ENCODE measurements around the gene MRPS11. TPM values are rescaled to one million over a fixed set of nuclear protein-coding genes. Genes with fewer than 3 reads are reported as not detected.
"Not testable (repeated sequence)": the region's sequence is repeated elsewhere in the genome, so short reads cannot be mapped to it uniquely, and the experiment has no call there.

Gene MRPS11
- total and polyA plus RNA-seq, 2 donors, result 19.8 to 38.7 TPM

DNA sequence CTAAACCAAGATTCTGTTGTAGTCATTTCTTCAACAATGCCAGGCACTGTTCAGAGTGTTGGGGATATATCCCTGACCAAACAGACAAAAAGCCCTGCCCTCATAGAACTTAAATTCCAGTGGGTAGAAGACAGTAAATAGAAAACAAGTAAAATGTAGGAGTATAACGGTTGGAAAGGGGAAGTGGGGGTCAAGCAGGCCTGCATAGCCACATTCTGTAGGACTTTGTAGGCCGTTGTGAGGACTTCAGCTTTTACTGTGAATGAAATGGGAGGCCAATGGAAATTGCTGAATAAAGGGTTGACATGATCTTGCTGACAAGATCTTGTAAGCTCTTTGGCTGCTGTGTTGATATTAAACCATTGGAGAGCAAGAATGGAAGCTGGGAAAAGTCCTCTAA is 1.8 kb downstream of the MRPS11 start:
- no peak overlapping the region for H3K27ac ChIP-seq (ENCODE audit: low read depth)
- H3K4me3 ChIP-seq (ENCODE audit: low read depth, low read length), result no peak overlapping the region
- DNase-seq (ENCODE audit: extremely low spot score), result no peak
- WGBS, result 89% methylated on average over 2 of the region's 2 CpGs
- H3K4me1 ChIP-seq (ENCODE audit: insufficient read depth), result no peaks in the 10 kb centered on the region
- H3K36me3 ChIP-seq (ENCODE audit: insufficient read depth), result peaks cover 4% of the 10 kb centered on the region

DNA sequence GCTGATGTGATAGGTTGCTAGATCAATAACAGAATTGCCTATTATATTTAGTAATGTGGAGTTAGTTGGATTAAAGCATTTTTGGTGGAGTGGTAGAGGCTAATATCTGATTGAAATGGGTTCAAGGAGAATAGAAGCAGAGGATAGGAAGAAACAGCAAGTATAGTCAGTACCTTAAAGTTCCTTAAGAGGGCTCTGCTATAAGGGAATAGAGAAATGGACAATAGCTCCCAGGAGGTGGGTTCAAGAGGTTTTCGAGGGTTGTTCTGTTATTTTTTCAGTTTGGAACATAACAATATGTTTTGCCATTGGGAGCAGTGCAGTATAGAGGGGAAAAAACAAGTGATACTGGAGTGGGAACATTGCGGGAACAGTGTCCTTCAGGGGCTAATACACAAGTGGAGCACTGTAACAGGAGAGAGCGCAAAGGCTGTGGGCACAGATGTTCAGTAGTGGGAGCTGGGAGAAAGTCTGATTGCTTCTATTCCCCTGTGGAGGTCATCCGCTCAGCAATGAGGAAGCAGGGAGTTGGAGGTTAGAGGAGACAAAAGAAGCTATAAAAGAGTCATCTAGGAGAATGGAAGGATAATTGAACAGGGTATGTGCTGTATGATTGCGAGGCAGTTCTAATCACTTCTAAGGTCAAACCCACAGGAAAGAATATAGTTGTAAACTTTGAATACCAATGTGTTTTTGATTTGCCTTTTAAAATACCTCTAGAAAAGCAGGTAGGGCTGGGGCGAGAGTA is 3.3 kb downstream of the MRPS11 start:
- DNase-seq (ENCODE audit: extremely low spot score), result no peak
- peaks cover 2% of the 10 kb centered on the region for H3K36me3 ChIP-seq (ENCODE audit: insufficient read depth)
- H3K4me1 ChIP-seq (ENCODE audit: insufficient read depth), result no peaks in the 10 kb centered on the region
- no peak overlapping the region for H3K4me3 ChIP-seq (ENCODE audit: low read depth, low read length)
- no peak overlapping the region for H3K27ac ChIP-seq (ENCODE audit: low read depth)
- 92% methylated on average over 6 of the region's 6 CpGs for WGBS

DNA sequence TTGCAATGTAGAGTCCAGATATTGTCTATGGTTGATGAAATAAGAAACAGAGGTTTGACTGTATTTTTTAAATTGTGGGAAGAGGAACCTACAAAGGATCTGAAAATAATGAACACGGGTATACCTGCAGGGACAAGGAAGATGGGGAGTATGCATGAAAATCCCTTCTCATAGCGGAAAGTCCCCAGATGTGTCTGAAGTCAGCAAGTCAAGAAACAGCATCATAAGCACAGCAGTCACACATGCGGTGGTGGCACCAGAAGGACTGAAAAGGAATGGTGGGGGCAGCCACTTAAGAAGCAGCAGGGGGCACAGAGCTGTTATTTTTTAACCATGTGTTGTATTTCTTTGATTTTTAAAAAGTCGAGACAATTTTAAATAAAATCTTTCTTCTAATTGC is 4.7 kb downstream of the MRPS11 start:
- Histone ChIP-seq H3K4me1 (ENCODE audit: insufficient read depth) (no peaks in the 10 kb centered on the region), H3K27ac (ENCODE audit: low read depth) (no peak overlapping the region), H3K36me3 (ENCODE audit: insufficient read depth) (peaks cover 4% of the 10 kb centered on the region), H3K4me3 (ENCODE audit: low read depth, low read length) (no peak overlapping the region)
- 94% methylated on average over 4 of the region's 4 CpGs for WGBS
- DNase-seq (ENCODE audit: extremely low spot score), result no peak

DNA sequence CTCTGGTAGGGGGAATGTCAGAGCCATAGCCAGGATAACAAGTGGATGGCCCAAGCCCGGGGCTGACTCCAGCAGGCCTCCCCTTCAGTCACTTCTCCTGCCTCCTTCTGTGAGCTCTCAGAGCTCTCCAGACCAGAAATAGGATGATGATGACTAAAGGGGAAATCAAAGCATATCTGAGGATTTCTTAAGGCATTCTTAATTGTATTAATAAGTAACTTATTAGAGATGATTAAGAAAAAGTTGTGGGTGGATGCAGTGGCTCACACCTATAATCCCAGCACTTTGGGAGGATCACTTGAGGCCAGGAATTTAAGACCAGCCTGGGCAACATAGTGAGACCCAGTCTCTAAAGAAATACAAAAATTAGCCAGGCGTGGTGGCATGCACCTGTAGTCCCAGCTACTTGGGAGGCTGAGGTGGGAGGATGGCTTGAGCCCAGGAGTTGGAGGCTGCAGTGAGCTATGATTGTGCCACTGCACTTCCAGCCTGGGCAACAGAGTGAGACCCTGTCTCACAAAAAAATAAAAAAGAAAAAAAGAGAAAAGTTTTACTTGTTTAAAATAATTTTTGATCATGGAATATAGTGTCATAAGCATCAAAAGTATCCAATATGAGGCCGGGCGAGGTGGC is 6.3 kb downstream of the MRPS11 start:
- 97% methylated on average over 4 of the region's 4 CpGs for WGBS
- H3K27ac ChIP-seq (ENCODE audit: low read depth); DNase-seq (ENCODE audit: extremely low spot score); H3K36me3 ChIP-seq (ENCODE audit: insufficient read depth); H3K4me1 ChIP-seq (ENCODE audit: insufficient read depth); H3K4me3 ChIP-seq (ENCODE audit: low read depth, low read length): not testable (repeated sequence)

DNA sequence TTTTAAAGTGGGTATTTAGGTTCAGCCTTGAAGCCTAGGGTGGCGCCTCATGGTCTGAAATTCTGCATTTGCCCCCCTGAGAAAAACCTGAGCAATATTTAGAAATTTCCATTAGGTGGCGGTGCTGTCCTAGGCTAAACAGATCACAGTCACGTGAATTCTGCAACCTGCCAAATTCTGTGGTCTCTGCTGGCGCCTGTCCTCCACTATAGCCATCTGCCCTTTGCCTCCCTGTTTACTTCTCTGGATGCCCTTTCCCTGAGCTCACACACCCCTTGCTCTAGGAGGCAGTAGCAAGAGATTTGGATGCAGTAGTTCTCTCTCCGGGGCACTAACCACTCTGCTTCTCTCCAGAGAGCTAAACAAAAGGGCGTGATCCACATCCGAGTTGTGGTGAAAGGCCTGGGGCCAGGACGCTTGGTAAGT is 9.1 kb downstream of the MRPS11 start:
- Histone ChIP-seq H3K27ac (ENCODE audit: low read depth) (no peak overlapping the region), H3K4me1 (ENCODE audit: insufficient read depth) (no peaks in the 10 kb centered on the region), H3K4me3 (ENCODE audit: low read depth, low read length) (no peak overlapping the region), H3K36me3 (ENCODE audit: insufficient read depth) (peaks cover 4% of the 10 kb centered on the region)
- WGBS, result 30% methylated on average over 8 of the region's 8 CpGs
- DNase-seq (ENCODE audit: extremely low spot score), result no peak

DNA sequence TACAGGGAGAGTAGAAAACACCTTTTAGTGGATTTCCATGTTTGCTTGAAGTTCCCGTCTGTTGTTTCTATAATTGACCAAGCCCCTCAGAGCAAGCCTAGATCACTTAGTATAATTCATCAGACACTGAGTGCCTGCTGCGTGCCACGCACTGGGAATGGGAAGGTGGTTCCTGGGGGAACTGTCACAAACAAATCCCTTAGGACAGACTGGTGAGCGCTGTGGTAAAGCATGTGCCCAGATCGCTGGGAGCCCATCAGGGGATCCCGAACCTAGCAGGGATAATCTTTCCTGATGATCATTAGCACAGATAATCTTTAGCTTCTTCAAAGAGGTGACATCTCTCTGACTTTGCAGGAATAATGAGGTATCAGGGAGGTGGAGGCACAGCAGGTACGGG is 9.6 kb downstream of the MRPS11 start:
- no peak overlapping the region for H3K27ac ChIP-seq (ENCODE audit: low read depth)
- WGBS, result 87% methylated on average over 7 of the region's 7 CpGs
- DNase-seq (ENCODE audit: extremely low spot score), result no peak
- no peak overlapping the region for H3K4me3 ChIP-seq (ENCODE audit: low read depth, low read length)
- peaks cover 2% of the 10 kb centered on the region for H3K36me3 ChIP-seq (ENCODE audit: insufficient read depth)
- H3K4me1 ChIP-seq (ENCODE audit: insufficient read depth), result no peaks in the 10 kb centered on the region

DNA sequence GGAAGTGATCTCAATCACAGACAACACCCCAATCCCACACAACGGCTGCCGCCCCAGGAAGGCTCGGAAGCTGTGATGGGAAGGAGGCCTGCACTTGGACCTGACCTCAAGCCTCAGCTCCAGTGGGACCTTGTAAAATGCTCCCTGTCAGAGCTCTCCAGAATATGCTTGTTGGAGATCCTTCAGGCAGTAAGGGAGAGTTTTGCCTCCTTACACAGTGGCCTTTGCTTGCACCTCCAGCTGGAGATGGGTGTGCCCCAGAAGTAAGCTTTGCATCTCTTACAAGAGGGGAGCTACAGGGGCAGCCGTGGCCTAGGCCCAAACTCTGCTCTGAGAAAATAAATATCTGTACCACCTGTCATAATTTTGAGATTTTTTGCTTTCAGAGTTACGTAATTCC is 10.4 kb downstream of the MRPS11 start:
- 84% methylated on average over 5 of the region's 5 CpGs for WGBS
- Histone ChIP-seq H3K36me3 (ENCODE audit: insufficient read depth) (peaks cover 2% of the 10 kb centered on the region), H3K4me3 (ENCODE audit: low read depth, low read length) (no peak overlapping the region), H3K4me1 (ENCODE audit: insufficient read depth) (no peaks in the 10 kb centered on the region), H3K27ac (ENCODE audit: low read depth) (no peak overlapping the region)
- DNase-seq (ENCODE audit: extremely low spot score), result no peak

DNA sequence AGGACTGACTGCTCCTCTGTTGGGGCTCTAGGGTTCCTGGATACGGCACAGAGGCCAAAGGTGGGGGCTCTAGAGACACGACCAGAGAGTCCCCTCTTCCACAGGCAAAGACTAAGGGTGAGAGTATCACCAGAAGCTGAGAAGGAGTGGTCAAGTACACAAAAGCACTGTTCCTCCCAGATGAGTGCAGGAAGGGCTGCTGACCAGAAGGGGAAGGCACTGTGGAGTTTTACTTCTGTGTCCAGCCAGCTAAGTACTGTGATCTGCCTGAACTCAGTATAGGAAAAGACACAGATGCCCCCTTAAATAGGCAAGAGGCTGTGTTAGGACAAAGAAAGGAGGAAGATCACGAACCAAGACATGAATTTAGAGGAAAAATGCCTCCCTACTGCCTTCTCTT is 11.7 kb downstream of the MRPS11 start:
- H3K4me1 ChIP-seq (ENCODE audit: insufficient read depth), result no peaks in the 10 kb centered on the region
- peaks cover 2% of the 10 kb centered on the region for H3K36me3 ChIP-seq (ENCODE audit: insufficient read depth)
- WGBS, result 53% methylated on average over 3 of the region's 3 CpGs
- no peak for DNase-seq (ENCODE audit: extremely low spot score)
- no peak overlapping the region for H3K4me3 ChIP-seq (ENCODE audit: low read depth, low read length)
- H3K27ac ChIP-seq (ENCODE audit: low read depth), result no peak overlapping the region

DNA sequence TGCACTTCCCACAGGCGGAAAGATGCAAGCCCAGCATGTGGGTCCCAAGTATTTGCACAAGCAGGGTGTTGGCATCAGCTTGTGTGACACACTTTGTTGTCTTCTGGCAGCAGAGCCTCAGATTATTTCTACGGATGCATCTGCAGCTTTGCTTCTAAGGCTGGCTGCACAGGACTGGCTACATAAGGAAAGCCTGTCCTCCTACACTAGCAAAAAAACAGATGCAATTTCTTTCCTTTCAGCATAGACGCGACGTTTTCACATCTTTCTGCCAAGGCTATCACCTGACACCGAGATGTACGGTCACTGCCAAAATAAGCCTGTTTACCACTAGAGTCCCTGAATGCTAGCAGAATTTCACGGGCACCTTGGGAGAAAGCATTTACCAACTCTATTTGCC is 13.5 kb downstream of the MRPS11 start:
- WGBS, result 72% methylated on average over 8 of the region's 8 CpGs

DNA sequence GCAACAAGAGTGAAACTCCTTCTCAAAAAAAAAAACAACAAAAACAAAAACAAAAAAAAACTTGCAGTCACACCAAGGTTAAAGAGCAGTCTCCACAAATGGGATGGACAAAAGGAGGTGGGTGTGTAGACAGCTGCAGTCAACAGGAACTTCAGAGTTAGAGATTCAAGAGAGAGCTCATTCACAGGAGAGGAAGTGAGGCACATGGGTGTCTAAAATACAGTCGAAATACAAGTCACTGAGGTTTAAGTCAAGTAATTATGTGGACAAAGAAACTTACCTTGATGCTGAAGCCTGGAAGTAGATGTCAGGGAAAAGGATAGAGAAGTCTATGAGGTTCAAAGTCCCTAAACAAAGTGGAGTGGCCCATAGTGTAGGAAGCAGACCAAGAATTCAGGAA is 14.8 kb downstream of the MRPS11 start:
- 71% methylated on average over 1 of the region's 1 CpG for WGBS

More for the DNA sequence above, 13.5 kb downstream of the MRPS11 start:
- no peak for DNase-seq (ENCODE audit: extremely low spot score)
- Histone ChIP-seq H3K36me3 (ENCODE audit: insufficient read depth) (peaks cover 2% of the 10 kb centered on the region), H3K4me3 (ENCODE audit: low read depth, low read length) (no peak overlapping the region), H3K27ac (ENCODE audit: low read depth) (no peak overlapping the region), H3K4me1 (ENCODE audit: insufficient read depth) (peaks cover 1% of the 10 kb centered on the region)

DNA sequence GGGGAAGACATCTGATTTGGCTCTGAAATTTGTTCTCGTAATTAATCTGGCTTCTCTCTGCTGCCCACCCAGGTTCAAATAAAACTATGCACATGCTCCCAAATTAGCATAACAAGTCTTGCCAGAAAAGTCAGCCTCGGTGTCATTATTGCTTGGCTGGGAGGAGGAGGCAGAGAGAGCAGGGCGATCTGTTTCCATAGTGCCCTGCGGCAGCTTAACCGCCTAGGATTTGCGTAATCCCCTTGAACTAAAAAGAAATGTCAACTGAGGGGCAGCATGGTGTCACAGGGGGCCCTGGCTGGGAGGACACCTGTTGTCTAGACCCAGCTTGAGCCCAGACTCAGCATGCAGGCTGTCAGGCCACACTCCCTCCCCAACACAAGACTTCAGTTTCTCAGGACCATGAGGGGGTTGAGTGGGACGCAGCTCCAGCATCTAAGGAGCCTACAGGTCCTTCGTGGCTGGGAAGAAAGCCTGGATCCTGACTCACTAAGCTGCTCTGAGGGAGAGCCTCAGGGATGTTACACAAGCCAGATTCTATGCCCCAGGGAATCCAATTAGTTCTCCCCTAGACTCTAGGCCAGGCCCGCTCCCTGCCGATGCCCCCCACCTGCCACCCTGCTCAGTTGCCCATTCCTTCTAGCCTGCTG is 17.3 kb downstream of the MRPS11 start:
- WGBS, result 31% methylated on average over 10 of the region's 10 CpGs
- H3K4me3 ChIP-seq (ENCODE audit: low read depth, low read length), result no peak overlapping the region
- DNase-seq (ENCODE audit: extremely low spot score), result peak; percentile 39
- no peaks in the 10 kb centered on the region for H3K36me3 ChIP-seq (ENCODE audit: insufficient read depth)
- H3K27ac ChIP-seq (ENCODE audit: low read depth), result no peak overlapping the region
- H3K4me1 ChIP-seq (ENCODE audit: insufficient read depth), result peaks cover 1% of the 10 kb centered on the region

More for the DNA sequence above, 14.8 kb downstream of the MRPS11 start:
- Histone ChIP-seq H3K4me1 (ENCODE audit: insufficient read depth) (peaks cover 1% of the 10 kb centered on the region), H3K36me3 (ENCODE audit: insufficient read depth) (no peaks in the 10 kb centered on the region), H3K27ac (ENCODE audit: low read depth) (no peak overlapping the region), H3K4me3 (ENCODE audit: low read depth, low read length) (no peak overlapping the region)
- no peak for DNase-seq (ENCODE audit: extremely low spot score)

DNA sequence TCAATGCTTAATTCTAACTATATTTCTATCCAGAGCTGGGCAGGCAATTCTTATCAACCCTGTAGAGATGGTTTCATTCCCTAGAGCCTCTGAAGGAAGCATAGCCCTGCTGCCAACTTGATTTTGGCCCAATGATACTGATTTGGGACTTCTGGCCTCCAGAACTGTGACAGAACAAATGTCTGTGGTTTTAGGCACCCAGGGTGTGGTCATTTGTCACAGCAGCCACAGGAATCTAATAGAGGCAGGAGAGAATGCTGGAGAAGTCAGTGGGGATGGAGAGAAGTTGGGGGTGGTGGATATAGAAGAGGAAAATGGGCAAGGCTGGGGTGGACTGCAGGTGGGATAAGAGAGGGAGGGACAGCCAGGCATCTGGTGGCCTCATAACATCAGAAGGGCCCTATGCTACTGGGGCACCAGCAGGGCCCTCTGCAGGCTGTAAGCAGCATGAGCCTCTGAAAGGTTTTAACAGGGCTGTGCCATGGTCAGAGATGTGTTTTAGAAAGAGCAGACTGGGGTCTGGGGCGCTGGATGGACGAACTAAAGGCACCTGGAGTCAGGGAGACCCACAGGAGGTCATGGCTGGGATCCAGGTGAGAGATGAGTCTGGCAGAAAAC is 19.8 kb downstream of the MRPS11 start:
- DNase-seq (ENCODE audit: extremely low spot score), result no peak
- H3K36me3 ChIP-seq (ENCODE audit: insufficient read depth), result no peaks in the 10 kb centered on the region
- WGBS, result 84% methylated on average over 2 of the region's 2 CpGs
- no peak overlapping the region for H3K27ac ChIP-seq (ENCODE audit: low read depth)
- H3K4me3 ChIP-seq (ENCODE audit: low read depth, low read length), result no peak overlapping the region
- H3K4me1 ChIP-seq (ENCODE audit: insufficient read depth), result peaks cover 1% of the 10 kb centered on the region

DNA sequence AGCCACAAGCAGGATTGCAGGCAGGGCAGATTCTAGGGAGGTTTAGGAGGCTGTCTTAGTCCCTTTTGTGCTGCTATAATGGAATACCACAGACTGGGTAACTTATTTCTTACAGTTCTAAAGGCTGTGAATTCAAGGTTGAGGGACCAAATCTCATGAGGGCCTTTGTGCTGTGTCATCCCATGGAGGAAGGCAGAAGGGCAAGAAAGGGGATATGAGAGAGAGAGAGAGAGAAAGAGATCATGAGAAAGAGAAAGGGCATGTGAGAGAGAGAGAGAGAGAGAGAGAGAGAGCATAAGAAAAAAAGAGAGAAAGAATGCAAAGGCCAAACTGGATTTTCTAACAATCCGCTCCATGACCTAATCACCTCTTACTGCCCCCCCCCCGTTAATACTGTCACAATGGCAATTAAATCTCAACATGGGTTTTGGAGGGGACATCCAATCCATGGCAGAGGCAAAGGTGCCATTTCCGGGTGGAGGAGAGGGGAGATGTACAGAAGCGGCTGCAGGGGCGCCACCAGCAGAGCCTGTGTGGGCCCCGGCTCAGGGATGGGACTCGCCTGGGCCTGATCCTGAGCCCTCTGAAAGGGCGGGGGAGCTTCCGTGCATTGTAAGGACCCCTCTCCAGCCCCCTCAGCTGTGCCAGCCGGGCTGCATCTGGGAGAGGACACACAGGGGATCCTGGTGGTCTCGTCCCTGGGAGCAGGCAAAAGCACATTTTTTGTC is 20.5 kb downstream of the MRPS11 start:
- Histone ChIP-seq H3K27ac (ENCODE audit: low read depth) (no peak overlapping the region), H3K36me3 (ENCODE audit: insufficient read depth) (no peaks in the 10 kb centered on the region), H3K4me1 (ENCODE audit: insufficient read depth) (peaks cover 1% of the 10 kb centered on the region), H3K4me3 (ENCODE audit: low read depth, low read length) (no peak overlapping the region)
- WGBS, result 63% methylated on average over 11 of the region's 11 CpGs
- no peak for DNase-seq (ENCODE audit: extremely low spot score)
